H9 (cell line): Measurements from ENCODE around the gene KCNMA1. TPM values are rescaled to one million over a fixed set of nuclear protein-coding genes. Genes with fewer than 3 reads are reported as not detected.

Experiments
- DNase-seq: peaks from one replicate; pipeline ENCODE4 v3.0.0-alpha.2; 2017
- H2AFZ ChIP-seq: one replicate; pipeline ENCODE4 v1.6.1; 2013; ENCODE audit warnings: mild to moderate bottlenecking, low read length, control low read depth, moderate library complexity
- H2AK5ac ChIP-seq: 2 replicates; pipeline ENCODE4 v1.6.1; 2013; ENCODE audit warnings: low read length, control low read depth, mixed read lengths; ENCODE audit not compliant: insufficient read length
- H2BK120ac ChIP-seq: one replicate; pipeline ENCODE4 v1.6.1; 2013; ENCODE audit warnings: low read depth, mild to moderate bottlenecking, low read length, control low read depth, inconsistent platforms; ENCODE audit not compliant: poor library complexity, severe bottlenecking
- H2BK12ac ChIP-seq: 2 replicates; pipeline ENCODE4 v1.6.1; 2013; ENCODE audit warnings: low read length, control low read depth, mixed read lengths, low read depth; ENCODE audit not compliant: insufficient read length
- H2BK15ac ChIP-seq: 2 replicates; pipeline ENCODE4 v1.6.1; 2013; ENCODE audit warnings: low read depth, low read length, control low read depth
- H2BK20ac ChIP-seq: one replicate; pipeline ENCODE4 v1.6.1; 2013; ENCODE audit warnings: low read depth, mild to moderate bottlenecking, low read length, control low read depth, inconsistent platforms; ENCODE audit not compliant: poor library complexity, severe bottlenecking
- H2BK5ac ChIP-seq: 2 replicates; pipeline ENCODE4 v1.6.1; 2013; ENCODE audit warnings: low read length, control low read depth, mixed read lengths; ENCODE audit not compliant: insufficient read length
- H3K14ac ChIP-seq: 2 replicates; pipeline ENCODE4 v1.6.1; 2013; ENCODE audit warnings: low read length, control low read depth; ENCODE audit not compliant: insufficient read depth
- H3K18ac ChIP-seq: 2 replicates; pipeline ENCODE4 v1.6.1; 2013; ENCODE audit warnings: low read depth, mild to moderate bottlenecking, mixed read lengths, low read length, control low read depth; ENCODE audit not compliant: insufficient read length
- H3K23ac ChIP-seq: 2 replicates; pipeline ENCODE4 v1.6.1; 2013; ENCODE audit warnings: low read length, control low read depth, mixed read lengths, low read depth; ENCODE audit not compliant: insufficient read length
- H3K23me2 ChIP-seq: 2 replicates; pipeline ENCODE4 v1.6.1; 2013; ENCODE audit warnings: low read depth, mild to moderate bottlenecking, mixed read lengths, low read length, control low read depth; ENCODE audit not compliant: insufficient read length, poor library complexity, severe bottlenecking
- H3K27ac ChIP-seq: 2 replicates; pipeline ENCODE4 v1.5.1; 2013; ENCODE audit warnings: low read length, control low read depth, mixed read lengths, low read depth; ENCODE audit not compliant: insufficient read length
- H3K27me3 ChIP-seq: 2 replicates; pipeline ENCODE4 v1.6.1; 2013; ENCODE audit warnings: low read length, control low read depth, inconsistent platforms; ENCODE audit not compliant: insufficient read depth
- H3K4ac ChIP-seq: 2 replicates; pipeline ENCODE4 v1.6.1; 2013; ENCODE audit warnings: low read depth, mild to moderate bottlenecking, control low read depth, inconsistent platforms, low read length, moderate library complexity
- H3K4me1 ChIP-seq: 2 replicates; pipeline ENCODE4 v1.6.1; 2013; ENCODE audit warnings: low read length, control low read depth, inconsistent platforms; ENCODE audit not compliant: insufficient read depth
- H3K4me2 ChIP-seq: 2 replicates; pipeline ENCODE4 v1.6.1; 2013; ENCODE audit warnings: low read length, control low read depth, mixed read lengths; ENCODE audit not compliant: insufficient read length, insufficient read depth
- H3K56ac ChIP-seq: 2 replicates; pipeline ENCODE4 v1.6.1; 2013; ENCODE audit warnings: low read depth, mild to moderate bottlenecking, mixed read lengths, low read length, control low read depth; ENCODE audit not compliant: insufficient read length
- H3K79me1 ChIP-seq: 2 replicates; pipeline ENCODE4 v1.6.1; 2013; ENCODE audit warnings: low read depth, mild to moderate bottlenecking, moderate library complexity, low read length, control low read depth, inconsistent platforms; ENCODE audit not compliant: insufficient read depth, poor library complexity, severe bottlenecking
- H3K79me2 ChIP-seq: 2 replicates; pipeline ENCODE4 v1.6.1; 2013; ENCODE audit warnings: low read length, control low read depth, inconsistent platforms; ENCODE audit not compliant: insufficient read depth
- H3K9ac ChIP-seq: 2 replicates; pipeline ENCODE4 v1.6.1; 2013; ENCODE audit warnings: low read length, control low read depth, mixed read lengths; ENCODE audit not compliant: insufficient read length; ENCODE audit errors: extremely low read depth
- H3K9me3 ChIP-seq: one replicate; pipeline ENCODE4 v1.6.1; 2013; ENCODE audit warnings: low read depth, low read length, inconsistent platforms; ENCODE audit not compliant: control insufficient read depth
- H3T11ph ChIP-seq: one replicate; pipeline ENCODE4 v1.6.1; 2013; ENCODE audit warnings: mild to moderate bottlenecking, low read length, control low read depth, inconsistent platforms
- H4K20me1 ChIP-seq: one replicate; pipeline ENCODE4 v1.6.1; 2013; ENCODE audit not compliant: control insufficient read depth, insufficient read length, insufficient read depth
- H4K5ac ChIP-seq: 2 replicates; pipeline ENCODE4 v1.6.1; 2013; ENCODE audit warnings: low read depth, mild to moderate bottlenecking, mixed read lengths, low read length, control low read depth; ENCODE audit not compliant: insufficient read length
- H4K8ac ChIP-seq: replicated peaks from 2 replicates; pipeline ENCODE4 v1.6.1; 2013; ENCODE audit warnings: low read length, control low read depth, mixed read lengths, low read depth; ENCODE audit not compliant: insufficient read length
- H4K91ac ChIP-seq: 2 replicates; pipeline ENCODE4 v1.6.1; 2013; ENCODE audit warnings: low read depth, mild to moderate bottlenecking, moderate library complexity, mixed read lengths, low read length, control low read depth; ENCODE audit not compliant: insufficient read length
- H3K27ac Mint-ChIP-seq, 3 experiments: 2 replicates in 2 of 3; 3 replicates in 1 of 3; pipeline ENCODE4 v1.8.0; 2020 to 2021; ENCODE audit warnings: mixed read lengths in 3 of 3, mild to moderate bottlenecking in 1 of 3, moderate library complexity in 1 of 3
- H3K27me3 Mint-ChIP-seq: 2 replicates; pipeline ENCODE4 v1.8.0; 2021; ENCODE audit warnings: low read depth, mild to moderate bottlenecking, moderate library complexity, mixed read lengths
- H3K36me3 Mint-ChIP-seq, 3 experiments: 2 replicates in 2 of 3; 3 replicates in 1 of 3; pipeline ENCODE4 v1.8.0; 2020 to 2021; ENCODE audit warnings: low read depth in 3 of 3, mixed read lengths in 3 of 3; ENCODE audit not compliant: insufficient read depth in 1 of 3
- H3K4me1 Mint-ChIP-seq, 2 experiments: 2 replicates each; pipeline ENCODE4 v1.8.0; 2020; ENCODE audit warnings: mixed read lengths in 2 of 2
- H3K4me3 Mint-ChIP-seq, 2 experiments: 2 replicates in 1 of 2; 3 replicates in 1 of 2; pipeline ENCODE4 v1.8.0; 2020 to 2021; ENCODE audit warnings: mild to moderate bottlenecking in 2 of 2, mixed read lengths in 2 of 2, moderate library complexity in 1 of 2
- H3K9me3 Mint-ChIP-seq, 2 experiments: 2 replicates in 1 of 2; 3 replicates in 1 of 2; pipeline ENCODE4 v1.8.0; 2020; ENCODE audit warnings: mild to moderate bottlenecking in 2 of 2, mixed read lengths in 2 of 2, moderate library complexity in 1 of 2
- CTCF ChIP-seq: fragments of 200-600 bp; sonication (generic); conservative IDR thresholded peaks from 3 replicates; pipeline ENCODE4 v1.8.0; 2021; ENCODE audit warnings: antibody characterized with exemption, mild to moderate bottlenecking
- WGBS: extraction: QIAGEN DNeasy Blood & Tissue Kit; methylation state at CpG from one replicate; pipeline ENCODE4 v1.1.7; 2013; ENCODE audit warnings: missing lambda C conversion rate, low lambda C conversion rate, mixed read lengths; ENCODE audit not compliant: insufficient read length; ENCODE audit errors: extremely low coverage; 5-methylcytosine and 5-hydroxymethylcytosine counted together
- total RNA-seq: library from RNA; stranded (reverse); gene quantifications from 2 replicates; pipeline ENCODE4 v1.2.1, GENCODE V29; 2021

The KCNMA1 gene
- total RNA-seq, 1 experiment from 2014 or later: 2.0 TPM

DNA sequence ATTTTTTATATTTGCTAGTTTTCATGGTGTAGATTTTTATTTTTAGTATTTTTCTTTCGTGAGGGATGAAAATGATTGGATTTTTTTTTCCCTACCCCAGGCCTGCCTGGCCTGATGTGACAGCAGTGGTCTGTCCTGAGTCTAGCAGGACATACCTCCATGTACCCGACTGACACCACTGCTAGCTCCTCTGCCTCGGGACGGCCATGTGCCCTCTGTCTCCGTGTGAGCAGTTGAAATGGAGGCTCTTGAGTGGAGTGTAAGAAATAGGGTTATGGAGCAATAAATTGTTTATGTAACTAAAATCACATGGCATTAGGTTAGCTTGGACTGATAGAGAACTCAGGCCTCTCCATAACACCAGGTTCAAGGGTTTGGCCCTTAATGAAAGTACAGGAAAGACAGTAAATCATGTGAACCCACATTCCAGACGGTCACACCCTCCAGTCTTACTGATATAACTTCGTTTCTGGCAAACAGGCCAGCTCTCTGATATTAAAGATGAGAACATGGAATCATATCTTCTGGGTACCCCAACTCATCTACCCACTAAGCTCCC, 734.1 kb downstream of the KCNMA1 start:
- Mint-ChIP-seq H3K9me3 (no peaks in the 10 kb centered on the region), H3K36me3 (no peaks in the 10 kb centered on the region), H3K27ac (no peak overlapping the region), H3K27me3 (no peaks in the 10 kb centered on the region), H3K4me3 (no peak overlapping the region), H3K4me1 (peaks cover 0 to 9% of the 10 kb centered on the region in 2 experiments; a peak in 3 of 4 replicates)
- Histone ChIP-seq H2AK5ac (no peak overlapping the region), H3K27me3 (no peaks in the 10 kb centered on the region), H3K9me3 (no peaks in the 10 kb centered on the region), H3K79me2 (no peaks in the 10 kb centered on the region), H3K56ac (no peak overlapping the region), H3K23me2 (no peaks in the 10 kb centered on the region), H3K4me1 (no peaks in the 10 kb centered on the region), H2BK5ac (no peak overlapping the region), H2BK120ac (no peak overlapping the region), H3K27ac (no peak overlapping the region), H2BK12ac (no peak overlapping the region), H4K8ac (no peak overlapping the region), H4K91ac (no peak overlapping the region), H3K14ac (no peak overlapping the region), H3K9ac (no peak overlapping the region), H3T11ph (no peak overlapping the region), H3K79me1 (no peaks in the 10 kb centered on the region), H4K20me1 (no peaks in the 10 kb centered on the region), H3K4ac (no peak overlapping the region), H3K18ac (no peak overlapping the region), H4K5ac (no peak overlapping the region), H2AFZ (no peak overlapping the region), H3K4me2 (no peak overlapping the region), H2BK20ac (no peak overlapping the region), H2BK15ac (no peak overlapping the region), H3K23ac (no peak overlapping the region)
- WGBS: no CpG with 5 or more reads among the region's 7 CpGs
- no peak for DNase-seq
- no peak for TF ChIP-seq CTCF
